Parietal lobe (tissue), 1 donor: ENCODE data around the gene USP17L28. TPM values are rescaled to one million over a fixed set of nuclear protein-coding genes. Genes with fewer than 3 reads are reported as not detected.

ENCODE experiments used
- total RNA-seq: library from RNA; depleted of rRNA; stranded (reverse); fragments of >200 nt; gene quantifications from one replicate; pipeline ENCODE4 v1.2.3, GENCODE V29; 2014

The USP17L28 gene, protein sequence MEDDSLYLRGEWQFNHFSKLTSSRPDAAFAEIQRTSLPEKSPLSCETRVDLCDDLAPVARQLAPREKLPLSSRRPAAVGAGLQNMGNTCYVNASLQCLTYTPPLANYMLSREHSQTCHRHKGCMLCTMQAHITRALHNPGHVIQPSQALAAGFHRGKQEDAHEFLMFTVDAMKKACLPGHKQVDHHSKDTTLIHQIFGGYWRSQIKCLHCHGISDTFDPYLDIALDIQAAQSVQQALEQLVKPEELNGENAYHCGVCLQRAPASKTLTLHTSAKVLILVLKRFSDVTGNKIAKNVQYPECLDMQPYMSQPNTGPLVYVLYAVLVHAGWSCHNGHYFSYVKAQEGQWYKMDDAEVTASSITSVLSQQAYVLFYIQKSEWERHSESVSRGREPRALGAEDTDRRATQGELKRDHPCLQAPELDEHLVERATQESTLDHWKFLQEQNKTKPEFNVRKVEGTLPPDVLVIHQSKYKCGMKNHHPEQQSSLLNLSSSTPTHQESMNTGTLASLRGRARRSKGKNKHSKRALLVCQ
- total RNA-seq = not detected

DNA sequence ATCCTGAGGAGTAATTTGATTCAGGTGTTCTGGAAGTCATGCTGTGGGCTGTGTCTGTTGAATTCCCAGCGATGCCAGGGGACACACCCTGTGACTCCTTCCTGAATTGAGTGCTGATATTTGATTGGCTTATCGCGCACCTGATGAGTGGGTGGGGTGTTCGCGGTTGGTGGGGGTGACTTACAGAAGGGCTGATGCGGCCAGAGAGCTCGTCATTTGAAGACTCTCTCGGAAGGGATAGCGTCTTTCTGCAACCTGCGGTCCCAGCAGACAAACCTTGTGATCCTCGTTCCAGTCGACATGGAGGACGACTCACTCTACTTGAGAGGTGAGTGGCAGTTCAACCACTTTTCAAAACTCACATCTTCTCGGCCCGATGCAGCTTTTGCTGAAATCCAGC lies at the start of gene USP17L28:
Gene USP17L28 (plus strand): TSS at position 301 of the 400 bp plus-strand sequence. CDS start 0 bp downstream, at position 301.

DNA sequence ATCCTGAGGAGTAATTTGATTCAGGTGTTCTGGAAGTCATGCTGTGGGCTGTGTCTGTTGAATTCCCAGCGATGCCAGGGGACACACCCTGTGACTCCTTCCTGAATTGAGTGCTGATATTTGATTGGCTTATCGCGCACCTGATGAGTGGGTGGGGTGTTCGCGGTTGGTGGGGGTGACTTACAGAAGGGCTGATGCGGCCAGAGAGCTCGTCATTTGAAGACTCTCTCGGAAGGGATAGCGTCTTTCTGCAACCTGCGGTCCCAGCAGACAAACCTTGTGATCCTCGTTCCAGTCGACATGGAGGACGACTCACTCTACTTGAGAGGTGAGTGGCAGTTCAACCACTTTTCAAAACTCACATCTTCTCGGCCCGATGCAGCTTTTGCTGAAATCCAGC lies 23.8 kb upstream of the USP17L28 start, which contains the start of gene USP17L24:
Gene USP17L24 (plus strand): TSS at position 301 of the 400 bp plus-strand sequence. CDS start 0 bp downstream, at position 301.

DNA sequence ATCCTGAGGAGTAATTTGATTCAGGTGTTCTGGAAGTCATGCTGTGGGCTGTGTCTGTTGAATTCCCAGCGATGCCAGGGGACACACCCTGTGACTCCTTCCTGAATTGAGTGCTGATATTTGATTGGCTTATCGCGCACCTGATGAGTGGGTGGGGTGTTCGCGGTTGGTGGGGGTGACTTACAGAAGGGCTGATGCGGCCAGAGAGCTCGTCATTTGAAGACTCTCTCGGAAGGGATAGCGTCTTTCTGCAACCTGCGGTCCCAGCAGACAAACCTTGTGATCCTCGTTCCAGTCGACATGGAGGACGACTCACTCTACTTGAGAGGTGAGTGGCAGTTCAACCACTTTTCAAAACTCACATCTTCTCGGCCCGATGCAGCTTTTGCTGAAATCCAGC lies 19.1 kb upstream of the USP17L28 start, which contains the start of gene USP17L25:
Gene USP17L25 (plus strand): TSS at position 301 of the 400 bp plus-strand sequence. CDS start 0 bp downstream, at position 301.

DNA sequence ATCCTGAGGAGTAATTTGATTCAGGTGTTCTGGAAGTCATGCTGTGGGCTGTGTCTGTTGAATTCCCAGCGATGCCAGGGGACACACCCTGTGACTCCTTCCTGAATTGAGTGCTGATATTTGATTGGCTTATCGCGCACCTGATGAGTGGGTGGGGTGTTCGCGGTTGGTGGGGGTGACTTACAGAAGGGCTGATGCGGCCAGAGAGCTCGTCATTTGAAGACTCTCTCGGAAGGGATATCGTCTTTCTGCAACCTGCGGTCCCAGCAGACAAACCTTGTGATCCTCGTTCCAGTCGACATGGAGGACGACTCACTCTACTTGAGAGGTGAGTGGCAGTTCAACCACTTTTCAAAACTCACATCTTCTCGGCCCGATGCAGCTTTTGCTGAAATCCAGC lies 14.3 kb upstream of the USP17L28 start, which contains the start of gene USP17L26:
Gene USP17L26 (plus strand): TSS at position 301 of the 400 bp plus-strand sequence. CDS start 0 bp downstream, at position 301.

DNA sequence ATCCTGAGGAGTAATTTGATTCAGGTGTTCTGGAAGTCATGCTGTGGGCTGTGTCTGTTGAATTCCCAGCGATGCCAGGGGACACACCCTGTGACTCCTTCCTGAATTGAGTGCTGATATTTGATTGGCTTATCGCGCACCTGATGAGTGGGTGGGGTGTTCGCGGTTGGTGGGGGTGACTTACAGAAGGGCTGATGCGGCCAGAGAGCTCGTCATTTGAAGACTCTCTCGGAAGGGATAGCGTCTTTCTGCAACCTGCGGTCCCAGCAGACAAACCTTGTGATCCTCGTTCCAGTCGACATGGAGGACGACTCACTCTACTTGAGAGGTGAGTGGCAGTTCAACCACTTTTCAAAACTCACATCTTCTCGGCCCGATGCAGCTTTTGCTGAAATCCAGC lies 9.6 kb upstream of the USP17L28 start, which contains the start of gene USP17L5:
Gene USP17L5 (plus strand): TSS at position 301 of the 400 bp plus-strand sequence. CDS start 0 bp downstream, at position 301.

DNA sequence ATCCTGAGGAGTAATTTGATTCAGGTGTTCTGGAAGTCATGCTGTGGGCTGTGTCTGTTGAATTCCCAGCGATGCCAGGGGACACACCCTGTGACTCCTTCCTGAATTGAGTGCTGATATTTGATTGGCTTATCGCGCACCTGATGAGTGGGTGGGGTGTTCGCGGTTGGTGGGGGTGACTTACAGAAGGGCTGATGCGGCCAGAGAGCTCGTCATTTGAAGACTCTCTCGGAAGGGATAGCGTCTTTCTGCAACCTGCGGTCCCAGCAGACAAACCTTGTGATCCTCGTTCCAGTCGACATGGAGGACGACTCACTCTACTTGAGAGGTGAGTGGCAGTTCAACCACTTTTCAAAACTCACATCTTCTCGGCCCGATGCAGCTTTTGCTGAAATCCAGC lies 4.8 kb upstream of the USP17L28 start, which contains the start of gene USP17L27:
Gene USP17L27 (plus strand): TSS at position 301 of the 400 bp plus-strand sequence. CDS start 0 bp downstream, at position 301.

DNA sequence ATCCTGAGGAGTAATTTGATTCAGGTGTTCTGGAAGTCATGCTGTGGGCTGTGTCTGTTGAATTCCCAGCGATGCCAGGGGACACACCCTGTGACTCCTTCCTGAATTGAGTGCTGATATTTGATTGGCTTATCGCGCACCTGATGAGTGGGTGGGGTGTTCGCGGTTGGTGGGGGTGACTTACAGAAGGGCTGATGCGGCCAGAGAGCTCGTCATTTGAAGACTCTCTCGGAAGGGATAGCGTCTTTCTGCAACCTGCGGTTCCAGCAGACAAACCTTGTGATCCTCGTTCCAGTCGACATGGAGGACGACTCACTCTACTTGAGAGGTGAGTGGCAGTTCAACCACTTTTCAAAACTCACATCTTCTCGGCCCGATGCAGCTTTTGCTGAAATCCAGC lies 4.6 kb downstream of the USP17L28 start, which contains the start of gene USP17L29:
Gene USP17L29 (plus strand): TSS at position 301 of the 400 bp plus-strand sequence. CDS start 0 bp downstream, at position 301.

DNA sequence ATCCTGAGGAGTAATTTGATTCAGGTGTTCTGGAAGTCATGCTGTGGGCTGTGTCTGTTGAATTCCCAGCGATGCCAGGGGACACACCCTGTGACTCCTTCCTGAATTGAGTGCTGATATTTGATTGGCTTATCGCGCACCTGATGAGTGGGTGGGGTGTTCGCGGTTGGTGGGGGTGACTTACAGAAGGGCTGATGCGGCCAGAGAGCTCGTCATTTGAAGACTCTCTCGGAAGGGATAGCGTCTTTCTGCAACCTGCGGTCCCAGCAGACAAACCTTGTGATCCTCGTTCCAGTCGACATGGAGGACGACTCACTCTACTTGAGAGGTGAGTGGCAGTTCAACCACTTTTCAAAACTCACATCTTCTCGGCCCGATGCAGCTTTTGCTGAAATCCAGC lies 14.1 kb downstream of the USP17L28 start, which contains the start of gene USP17L30:
Gene USP17L30 (plus strand): TSS at position 301 of the 400 bp plus-strand sequence. CDS start 0 bp downstream, at position 301.

Other genes starting within 250 kb of the USP17L28 start
- not detected for gene FAM90A26, start 178.5 kb upstream of the USP17L28 start, total RNA-seq
- not detected for gene USP17L10, start 138.2 kb upstream of the USP17L28 start, total RNA-seq
- gene USP17L11, start 133.5 kb upstream of the USP17L28 start, total RNA-seq = not detected
- gene USP17L12, start 128.7 kb upstream of the USP17L28 start, total RNA-seq = not detected
- gene USP17L13, start 124.0 kb upstream of the USP17L28 start, total RNA-seq = not detected
- gene USP17L15, start 114.5 kb upstream of the USP17L28 start, total RNA-seq = not detected
- gene USP17L17, start 105.0 kb upstream of the USP17L28 start, total RNA-seq = not detected
- gene USP17L18, start 100.3 kb upstream of the USP17L28 start, total RNA-seq = not detected
- gene USP17L19, start 95.5 kb upstream of the USP17L28 start, total RNA-seq = not detected
- not detected for gene USP17L20, start 90.8 kb upstream of the USP17L28 start, total RNA-seq
- gene USP17L21, start 86.0 kb upstream of the USP17L28 start, total RNA-seq = not detected
- not detected for gene USP17L22, start 81.3 kb upstream of the USP17L28 start, total RNA-seq
- gene USP17L24, start 23.7 kb upstream of the USP17L28 start, total RNA-seq = not detected
- gene USP17L25, start 19.0 kb upstream of the USP17L28 start, total RNA-seq = not detected
- not detected for gene USP17L26, start 14.2 kb upstream of the USP17L28 start, total RNA-seq
- not detected for gene USP17L5, start 9.5 kb upstream of the USP17L28 start, total RNA-seq
- gene USP17L27, start 4.7 kb upstream of the USP17L28 start, total RNA-seq = not detected
- not detected for gene USP17L29, start 4.7 kb downstream of the USP17L28 start, total RNA-seq
- not detected for gene USP17L30, start 14.2 kb downstream of the USP17L28 start, total RNA-seq
- not detected for gene DEFB131A, start 95.5 kb downstream of the USP17L28 start, total RNA-seq